ENCODE data around the gene CD248. TPM values are rescaled to one million over a fixed set of nuclear protein-coding genes. Genes with fewer than 3 reads are reported as not detected.

The CD248 gene
- total RNA-seq, 1 donor = 85.1 TPM

DNA sequence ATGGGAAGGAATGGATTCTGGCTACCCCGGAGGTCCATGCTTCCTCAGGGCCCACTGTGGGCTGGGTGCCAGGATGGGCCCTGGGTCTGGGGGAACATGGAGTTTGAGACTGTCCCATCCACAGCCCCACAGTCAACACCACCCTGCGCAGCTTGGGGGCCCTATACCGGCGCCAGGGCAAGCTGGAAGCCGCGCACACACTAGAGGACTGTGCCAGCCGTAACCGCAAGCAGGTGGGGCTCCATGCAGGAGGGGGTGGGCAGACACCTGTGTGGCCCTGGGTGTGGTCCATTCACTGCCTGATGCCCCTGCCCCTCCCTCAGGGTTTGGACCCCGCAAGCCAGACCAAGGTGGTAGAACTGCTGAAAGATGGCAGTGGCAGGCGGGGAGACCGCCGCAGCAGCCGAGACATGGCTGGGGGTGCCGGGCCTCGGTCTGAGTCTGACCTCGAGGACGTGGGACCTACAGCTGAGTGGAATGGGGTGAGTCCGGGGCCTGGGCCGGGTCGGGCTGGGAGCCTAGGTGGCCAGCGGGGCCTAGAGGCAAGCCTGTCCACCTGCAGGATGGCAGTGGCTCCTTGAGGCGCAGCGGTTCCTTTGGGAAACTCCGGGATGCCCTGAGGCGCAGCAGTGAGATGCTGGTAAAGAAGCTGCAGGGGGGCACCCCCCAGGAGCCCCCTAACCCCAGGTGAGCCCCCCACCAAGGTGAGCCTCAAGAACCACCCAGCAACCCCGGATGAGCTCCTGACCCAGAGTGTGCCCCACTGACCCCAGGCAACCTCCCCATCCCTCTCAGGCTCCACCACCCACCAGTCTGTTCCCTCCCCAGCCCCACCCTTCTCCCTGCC is 51.1 kb downstream of the CD248 start:
- TF ChIP-seq CTCF (IDR thresholded peaks at IDR 0.05; ENCODE audit: insufficient read depth, low read depth, low read length) = no peak
- H3K4me3 ChIP-seq (ENCODE audit: low read depth, low read length) = no peak overlapping the region
- no peak for DNase-seq (ENCODE audit: low read depth)

DNA sequence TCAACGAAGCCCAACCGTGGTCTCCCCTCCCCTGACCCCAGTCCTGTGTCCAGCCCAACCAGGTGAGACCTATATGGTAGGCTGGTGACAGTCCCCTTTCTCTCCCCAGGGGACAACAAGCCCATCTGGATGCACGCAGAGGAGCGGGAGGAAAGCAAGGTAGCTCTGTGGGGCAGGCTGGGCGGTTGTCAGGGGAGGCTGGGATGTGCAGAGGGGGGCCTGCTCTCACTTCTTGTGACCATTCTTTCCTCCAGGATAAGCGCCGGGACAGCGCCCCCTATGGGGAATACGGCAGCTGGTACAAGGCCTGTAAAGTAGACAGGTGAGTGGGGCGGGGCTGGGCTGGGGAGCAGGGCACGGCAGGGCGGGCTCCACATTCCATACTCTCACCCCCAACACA is 51.9 kb downstream of the CD248 start:
- no peak for TF ChIP-seq CTCF (IDR thresholded peaks at IDR 0.05; ENCODE audit: insufficient read depth, low read depth, low read length)
- DNase-seq (ENCODE audit: low read depth) = no peak
- no peak overlapping the region for H3K4me3 ChIP-seq (ENCODE audit: low read depth, low read length)

Other genes with a start within 250 kb of the CD248 start
- gene PACS1, start 246.8 kb downstream of the CD248 start, total RNA-seq = 36.7 and 41.2 TPM in 2 replicates
- gene KLC2, start 59.3 kb downstream of the CD248 start, total RNA-seq = 18.7 and 24.6 TPM in 2 replicates
- 88.9 and 89.5 TPM in 2 replicates for gene RAB1B, start 48.4 kb downstream of the CD248 start, total RNA-seq
- gene CNIH2, start 38.9 kb downstream of the CD248 start, total RNA-seq = 0.43 and 0.64 TPM in 2 replicates
- gene YIF1A, start 27.9 kb downstream of the CD248 start, total RNA-seq = 187 and 189 TPM in 2 replicates
- under 0.01 TPM in 1 of 2 replicates, not detected in the other for gene TMEM151A, start 25.1 kb downstream of the CD248 start, total RNA-seq
- 19.0 and 23.8 TPM in 2 replicates for gene RIN1, start 19.4 kb upstream of the CD248 start, total RNA-seq
- gene BRMS1, start 28.1 kb upstream of the CD248 start, total RNA-seq = 42.3 and 47.0 TPM in 2 replicates
- gene B4GAT1, start 30.6 kb upstream of the CD248 start, total RNA-seq = 21.6 and 25.0 TPM in 2 replicates
- 0.64 and 0.86 TPM in 2 replicates for gene SLC29A2, start 54.7 kb upstream of the CD248 start, total RNA-seq
- gene NPAS4, start 104.0 kb upstream of the CD248 start, total RNA-seq = 0.32 TPM in 1 of 2 replicates, not detected in the other
- gene MRPL11, start 121.8 kb upstream of the CD248 start, total RNA-seq = 38.0 and 46.7 TPM in 2 replicates
- 10.8 and 13.2 TPM in 2 replicates for gene PELI3, start 149.9 kb upstream of the CD248 start, total RNA-seq
- 67.6 and 70.4 TPM in 2 replicates for gene DPP3, start 163.4 kb upstream of the CD248 start, total RNA-seq
- gene BBS1, start 193.6 kb upstream of the CD248 start, total RNA-seq = 25.4 and 34.5 TPM in 2 replicates
- gene ZDHHC24, start 229.0 kb upstream of the CD248 start, total RNA-seq = 9.5 and 11.0 TPM in 2 replicates
- under 0.01 TPM in 1 of 2 replicates, not detected in the other for gene ACTN3, start 229.9 kb upstream of the CD248 start, total RNA-seq

Data from fibroblast of villous mesenchyme (primary cell).